Sciatic nerve (tissue), 2 donors: ENCODE measurements around the gene NTN4. TPM values are rescaled to one million over a fixed set of nuclear protein-coding genes. Genes with fewer than 3 reads are reported as not detected.
"Not testable (repeated sequence)": the region's sequence is repeated elsewhere in the genome, so short reads cannot be mapped to it uniquely, and the experiment has no call there.

ENCODE experiments used
- ATAC-seq: fragments of 200-7000 bp; cut with Tn5 transposase; one replicate; pipeline ENCODE4 v1.9.1; 2020; ENCODE audit warnings: mild to moderate bottlenecking, moderate library complexity
- DNase-seq: peaks from one replicate; pipeline ENCODE4 v3.0.0-alpha.2; 2020; ENCODE audit warnings: low spot score
- intact Hi-C: fragments of 100-400 bp; cut with DNase I; formaldehyde crosslinking; loops from one replicate; pipeline ENCODE4 v1.14.2; 2022
- total RNA-seq: library from RNA; stranded (reverse); fragmentation: NEBNext Ultra II Directional; extraction: Animal tissue kit (Norgen Biotek cat#: 25700); gene quantifications from one replicate; pipeline ENCODE4 v1.2.1, GENCODE V29; 2021
- donor health status: DM: no; HTN: no; CAD: no.
- donor health status: DM: no; HTN: no; CAD: no.

Gene NTN4
- total RNA-seq, 1 donor from 2014 or later, result 40.3 TPM

DNA sequence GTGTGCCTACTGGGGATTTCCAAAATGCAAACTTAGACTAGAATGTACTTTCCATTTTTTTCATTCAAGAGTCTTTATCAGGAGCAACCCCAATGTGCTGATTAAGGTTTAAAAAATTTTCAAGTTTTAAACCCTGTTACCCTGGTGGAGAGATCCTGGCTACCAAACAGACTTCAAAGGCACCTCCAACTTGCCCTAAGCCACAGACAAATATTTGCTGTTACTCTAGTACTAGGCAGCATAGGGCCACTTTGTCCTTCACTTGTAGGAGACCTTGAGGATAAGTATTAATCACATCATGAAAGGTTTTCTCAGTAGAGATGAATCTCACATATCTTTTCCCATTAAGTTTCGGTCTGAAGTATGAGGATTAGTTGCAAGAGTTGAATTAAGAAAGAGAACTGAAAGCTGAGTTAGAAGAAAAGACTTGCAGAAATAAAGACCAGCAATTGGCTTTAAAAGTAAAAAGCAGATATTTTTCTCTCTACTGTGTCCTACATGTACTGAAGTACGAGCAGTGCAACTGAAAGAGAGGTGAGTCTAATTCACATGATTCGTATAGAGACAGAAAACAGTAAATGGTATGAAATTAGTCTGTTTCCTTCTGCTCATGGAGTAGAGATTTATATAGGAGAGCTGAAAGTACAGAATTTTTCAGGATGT, 28.3 kb downstream of the NTN4 start:
- no peak for ATAC-seq
- intact Hi-C loops, result no loop called here
- DNase-seq, result no peak

DNA sequence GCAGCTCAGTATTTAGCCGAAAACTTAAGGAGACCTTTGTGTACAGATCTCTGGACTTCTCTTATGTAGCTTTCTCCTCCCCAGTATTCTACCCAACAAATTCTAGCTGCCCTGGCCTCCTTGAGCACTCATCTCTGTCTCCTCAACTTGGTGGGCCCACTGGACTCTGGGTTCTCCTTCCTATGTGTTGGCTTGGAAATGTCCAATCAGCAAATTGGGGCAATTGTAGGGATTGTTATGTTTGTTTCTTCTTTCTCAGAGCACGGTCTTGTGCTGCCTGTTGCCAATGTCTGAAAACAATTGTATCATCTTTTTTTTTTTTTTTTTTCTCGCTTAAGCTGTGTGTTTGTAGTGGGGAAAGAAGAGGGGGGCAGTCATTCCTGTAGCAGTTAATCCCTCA, 30.2 kb downstream of the NTN4 start:
- no peak for ATAC-seq
- no peak for DNase-seq
- intact Hi-C loops, result no loop called here

DNA sequence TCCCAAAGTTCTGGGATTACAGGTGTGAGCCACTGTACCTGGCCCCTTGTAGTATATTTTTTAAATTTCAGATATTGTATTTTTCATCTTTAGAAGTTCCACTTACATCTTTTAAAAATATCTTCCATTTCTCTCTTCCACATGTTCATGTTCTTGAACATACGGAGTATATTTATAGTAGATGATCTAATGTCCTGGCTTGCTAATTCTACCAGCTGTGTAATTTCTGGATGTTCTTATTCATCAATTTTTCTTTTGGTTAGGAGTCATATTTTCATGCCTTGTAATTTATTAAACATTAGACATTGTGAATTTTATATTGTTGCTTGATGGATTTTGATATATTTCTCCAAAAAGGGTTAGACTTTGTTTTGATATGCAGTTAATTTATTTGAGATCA, 30.8 kb downstream of the NTN4 start:
- DNase-seq (no peak), ATAC-seq (no peak)
- intact Hi-C loops, result no loop called here

DNA sequence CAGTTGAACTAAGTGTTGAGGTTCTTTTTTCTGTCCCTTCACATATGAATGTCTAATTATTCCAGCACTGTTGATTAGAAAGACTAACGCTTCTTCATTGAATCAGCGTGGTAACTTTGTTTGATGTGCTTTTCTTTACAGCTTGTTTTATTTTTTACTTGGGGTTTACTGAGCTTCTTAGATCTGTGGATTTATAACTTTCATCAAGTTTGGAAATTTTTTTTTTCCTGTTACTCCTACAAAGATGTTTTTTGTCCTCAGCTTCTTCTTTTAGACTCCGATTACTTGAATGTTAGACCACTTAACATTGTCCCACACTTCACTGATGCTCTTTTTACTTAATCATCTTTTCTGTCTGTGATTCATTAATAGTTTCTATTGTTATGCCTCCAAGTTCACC, 31.5 kb downstream of the NTN4 start:
- DNase-seq, result no peak
- ATAC-seq, result no peak
- intact Hi-C loops, result no loop called here

DNA sequence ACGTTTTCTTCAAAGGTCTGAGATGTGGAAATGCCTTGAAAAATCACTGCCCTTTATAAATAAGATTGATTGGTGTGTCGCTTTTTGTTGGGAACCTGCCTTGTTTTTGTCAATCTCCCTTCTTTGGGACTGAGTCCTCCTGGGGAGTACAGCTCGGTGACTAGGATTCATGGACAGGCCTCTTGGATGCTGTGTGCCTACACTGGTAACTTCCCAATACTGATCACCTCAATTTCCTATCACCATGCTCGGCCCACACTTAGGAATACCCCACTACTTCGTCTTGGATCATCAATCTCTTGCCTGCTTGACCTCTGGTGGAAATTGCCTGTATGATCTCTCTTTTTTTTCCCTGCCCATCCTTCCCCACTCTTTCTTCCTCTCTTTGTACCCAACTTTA, 34.2 kb downstream of the NTN4 start:
- intact Hi-C loops, result no loop called here

DNA sequence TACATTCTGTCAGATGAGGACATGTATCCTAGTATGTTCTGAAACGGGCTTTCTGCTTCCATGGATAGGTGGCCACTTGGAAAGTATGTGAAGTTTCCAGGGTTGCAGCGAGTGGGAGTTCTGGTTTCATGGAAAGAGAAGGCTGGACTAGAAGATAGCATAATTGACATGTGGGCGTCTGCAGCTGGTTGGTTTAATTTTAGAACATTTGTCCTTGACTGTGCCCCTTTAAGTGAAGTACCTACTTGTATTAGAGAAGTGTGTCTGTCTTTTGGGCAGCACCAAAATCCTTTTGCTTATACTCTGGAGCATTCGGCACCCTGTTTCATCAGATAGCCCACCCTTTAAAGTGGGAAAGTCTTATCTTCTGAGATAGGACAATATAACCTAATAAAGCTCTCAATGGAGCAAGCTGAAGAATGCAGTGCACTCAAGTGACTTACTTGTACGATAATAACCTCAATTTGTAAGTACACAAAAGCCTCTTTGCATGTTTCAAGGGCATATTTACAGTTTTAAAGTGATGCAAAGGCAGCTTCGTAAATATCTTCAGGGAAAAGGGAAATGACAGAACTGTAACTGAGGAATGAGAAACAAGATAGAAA, 35.2 kb downstream of the NTN4 start:
- DNase-seq (no peak), ATAC-seq (peak; percentile 77)
- intact Hi-C loops, result no loop called here

More for the DNA sequence above, 34.2 kb downstream of the NTN4 start:
- no peak for DNase-seq
- no peak for ATAC-seq

DNA sequence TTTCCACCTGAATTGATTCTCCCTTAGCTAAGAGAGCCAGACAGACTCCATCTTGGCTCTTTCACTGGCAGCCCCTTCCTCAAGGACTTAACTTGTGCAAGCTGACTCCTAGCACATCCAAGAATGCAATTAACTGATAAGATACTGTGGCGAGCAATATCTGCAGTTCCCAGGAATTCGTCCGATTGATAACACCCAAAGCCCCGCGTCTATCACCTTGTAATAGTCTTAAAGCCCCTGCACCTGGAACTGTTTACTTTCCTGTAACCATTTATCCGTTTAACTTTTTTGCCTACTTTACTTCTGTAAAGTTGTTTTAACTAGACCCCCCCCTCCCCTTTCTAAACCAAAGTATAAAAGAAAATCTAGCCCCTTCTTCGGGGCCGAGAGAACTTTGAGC, 44.5 kb downstream of the NTN4 start:
- intact Hi-C loops, ATAC-seq, DNase-seq: not testable (repeated sequence)

DNA sequence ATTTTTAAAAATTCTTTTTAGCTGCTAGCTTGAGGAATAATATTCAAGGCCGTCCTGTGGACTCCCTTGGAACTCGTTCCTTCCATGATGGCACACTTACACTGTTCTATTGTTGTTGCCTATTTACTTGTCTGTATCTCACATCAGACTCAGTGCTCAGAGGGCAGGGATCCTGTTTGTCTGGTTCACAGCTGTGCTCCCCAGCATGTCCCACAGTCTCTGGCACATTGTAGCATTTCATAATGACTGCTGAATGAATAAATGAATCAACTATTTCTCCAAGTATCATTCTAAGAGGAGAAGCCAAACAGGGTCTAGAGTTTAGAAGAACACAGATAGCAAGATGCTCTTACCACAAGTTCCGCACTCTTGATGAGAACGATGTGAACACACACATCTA, 48.0 kb downstream of the NTN4 start:
- peak; percentile 52 for ATAC-seq
- intact Hi-C loops, result no loop called here
- DNase-seq, result no peak

DNA sequence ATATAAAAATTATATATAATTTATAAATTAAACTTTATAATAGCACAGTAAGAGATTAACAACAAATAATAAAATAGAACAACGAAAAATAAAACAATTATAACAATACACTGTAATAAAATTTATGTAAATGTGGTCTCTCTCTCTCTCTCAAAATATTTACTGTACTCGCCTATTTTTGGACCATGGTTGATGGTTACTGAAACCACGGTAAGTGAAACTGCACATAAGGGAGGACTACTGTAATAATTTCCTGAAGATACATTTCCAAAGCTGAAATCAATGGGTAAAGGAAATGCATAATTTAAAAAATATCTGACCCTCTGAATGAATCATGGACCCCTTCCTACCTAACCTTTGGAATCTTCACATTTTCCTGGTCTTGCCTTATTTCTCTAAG, 48.9 kb downstream of the NTN4 start:
- ATAC-seq (no peak), DNase-seq (no peak)
- intact Hi-C loops, result no loop called here

DNA sequence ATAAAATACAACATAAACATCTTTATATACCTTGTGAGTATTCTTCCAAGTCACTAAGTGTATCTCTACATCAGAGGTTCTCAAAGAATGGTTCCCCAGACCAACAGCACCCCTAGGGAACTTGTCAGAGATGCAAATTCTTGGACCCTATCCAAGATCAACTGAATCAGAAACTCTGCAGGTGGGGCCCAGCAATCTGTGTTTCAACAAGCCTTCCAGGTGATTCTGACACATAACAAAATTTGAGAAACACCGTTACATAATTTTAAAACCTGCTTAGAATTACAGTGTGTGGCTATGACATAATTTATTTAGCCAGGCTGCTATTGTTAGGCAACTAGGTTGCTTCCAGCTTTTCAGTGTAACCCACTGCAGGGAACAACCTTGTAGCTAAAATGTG, 49.8 kb downstream of the NTN4 start:
- ATAC-seq, result no peak
- intact Hi-C loops, result no loop called here
- DNase-seq, result no peak

DNA sequence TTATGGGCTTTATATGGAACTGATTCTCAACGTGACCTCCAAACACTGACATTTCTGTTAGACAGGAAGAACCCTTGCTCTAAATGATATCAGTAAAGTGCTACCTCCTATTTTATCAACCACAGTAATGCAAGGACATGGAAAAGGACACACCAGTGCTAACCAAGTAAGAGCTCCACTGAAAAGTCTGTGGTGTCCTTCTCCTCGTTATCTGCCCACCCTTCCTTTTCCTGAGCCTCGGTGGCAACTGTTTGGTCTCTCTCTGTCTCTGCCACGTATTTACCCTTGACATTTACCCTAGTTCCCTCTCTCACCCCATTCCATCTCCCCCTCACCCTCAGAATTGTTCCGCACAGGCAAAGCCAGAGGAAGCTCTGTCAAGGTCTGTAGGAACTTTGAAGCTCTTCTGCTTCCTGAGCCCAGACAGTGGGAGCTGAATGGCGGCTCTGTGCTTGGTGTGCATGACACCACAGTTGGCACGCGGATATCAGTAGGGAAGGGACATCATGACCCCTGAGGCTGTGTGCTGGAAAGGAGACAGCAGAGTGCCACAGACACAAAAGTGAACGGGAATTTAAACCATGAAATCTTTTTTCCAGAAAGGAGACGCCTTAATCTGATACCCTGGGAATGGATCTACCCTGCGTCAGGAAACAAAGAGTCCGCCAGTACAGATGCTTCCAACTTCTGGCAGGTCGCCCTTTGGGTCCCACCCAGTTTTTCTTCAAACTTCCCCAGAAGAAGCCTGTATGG, 50.8 kb downstream of the NTN4 start:
- ATAC-seq (peak; percentile 87), DNase-seq (peak; percentile 78)
- intact Hi-C loops, result no loop called here

DNA sequence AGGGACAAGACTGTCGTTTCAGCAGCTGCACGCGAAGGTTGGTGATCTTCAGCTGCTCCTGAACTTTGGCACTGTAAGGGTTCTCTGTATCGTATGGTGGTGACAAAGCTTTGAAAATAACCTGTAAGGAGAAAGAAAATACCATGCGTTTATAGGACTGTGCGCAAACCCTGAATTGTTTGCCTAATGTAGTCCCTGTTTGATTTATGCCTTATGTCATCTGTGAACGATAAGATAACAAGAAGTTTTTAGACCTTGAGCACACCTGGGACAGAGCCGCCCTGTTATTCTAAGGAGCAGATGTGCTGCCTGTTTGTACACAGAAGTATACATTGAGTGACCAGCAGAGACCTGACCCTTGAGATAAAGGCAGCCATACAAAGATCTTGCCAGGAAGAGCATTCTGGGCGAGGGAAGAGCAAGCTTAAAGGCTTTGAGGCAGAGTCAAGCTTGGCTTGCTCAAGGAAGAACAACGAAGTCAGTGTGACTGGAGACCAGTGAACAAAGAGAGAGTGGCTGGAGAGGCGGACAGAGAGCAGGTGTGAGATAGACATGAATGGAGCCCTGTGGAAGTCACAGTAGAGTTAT, 52.4 kb downstream of the NTN4 start:
- intact Hi-C loops, result no loop called here
- no peak for ATAC-seq

DNA sequence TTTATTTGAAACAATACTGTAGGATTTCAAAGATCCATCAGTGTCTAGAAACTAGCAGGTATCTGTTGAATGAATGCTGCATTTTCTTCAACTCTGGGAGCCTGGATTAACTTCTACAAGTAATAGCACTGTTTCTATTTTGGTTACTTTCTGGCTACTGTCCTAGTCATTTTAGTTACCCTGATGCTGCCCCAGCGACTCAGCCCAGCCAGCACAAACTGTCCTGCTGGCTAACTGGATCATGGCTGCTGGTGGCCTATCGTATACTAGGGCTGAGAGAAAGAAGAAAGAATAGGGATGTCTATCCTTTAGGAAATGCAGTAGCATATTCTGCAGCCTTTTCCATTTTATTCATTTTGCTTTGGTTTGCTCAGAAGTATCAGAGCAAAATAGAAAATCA, 53.9 kb downstream of the NTN4 start:
- ATAC-seq (no peak), DNase-seq (no peak)
- intact Hi-C loops, result no loop called here

More for the DNA sequence above, 52.4 kb downstream of the NTN4 start:
- DNase-seq, result no peak

DNA sequence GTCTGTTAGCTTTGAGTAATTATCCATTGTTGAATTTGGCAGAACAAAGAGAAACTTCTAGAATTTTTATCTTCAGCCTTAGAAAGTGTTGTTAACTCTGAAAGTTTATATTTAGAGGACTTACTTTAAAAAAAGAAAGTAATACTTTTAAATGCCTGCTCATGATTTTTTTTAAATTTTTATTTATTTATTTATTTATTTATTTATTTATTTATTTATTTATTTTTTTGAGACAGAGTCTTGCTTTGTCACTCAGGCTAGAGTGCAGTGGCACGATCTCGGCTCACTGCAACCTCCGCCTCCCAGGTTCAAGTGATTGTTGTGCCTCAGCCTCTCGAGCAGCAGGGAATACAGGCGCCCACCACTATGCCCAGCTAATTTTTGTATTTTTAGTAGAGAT, 54.8 kb downstream of the NTN4 start:
- DNase-seq, intact Hi-C loops, ATAC-seq: not testable (repeated sequence)

DNA sequence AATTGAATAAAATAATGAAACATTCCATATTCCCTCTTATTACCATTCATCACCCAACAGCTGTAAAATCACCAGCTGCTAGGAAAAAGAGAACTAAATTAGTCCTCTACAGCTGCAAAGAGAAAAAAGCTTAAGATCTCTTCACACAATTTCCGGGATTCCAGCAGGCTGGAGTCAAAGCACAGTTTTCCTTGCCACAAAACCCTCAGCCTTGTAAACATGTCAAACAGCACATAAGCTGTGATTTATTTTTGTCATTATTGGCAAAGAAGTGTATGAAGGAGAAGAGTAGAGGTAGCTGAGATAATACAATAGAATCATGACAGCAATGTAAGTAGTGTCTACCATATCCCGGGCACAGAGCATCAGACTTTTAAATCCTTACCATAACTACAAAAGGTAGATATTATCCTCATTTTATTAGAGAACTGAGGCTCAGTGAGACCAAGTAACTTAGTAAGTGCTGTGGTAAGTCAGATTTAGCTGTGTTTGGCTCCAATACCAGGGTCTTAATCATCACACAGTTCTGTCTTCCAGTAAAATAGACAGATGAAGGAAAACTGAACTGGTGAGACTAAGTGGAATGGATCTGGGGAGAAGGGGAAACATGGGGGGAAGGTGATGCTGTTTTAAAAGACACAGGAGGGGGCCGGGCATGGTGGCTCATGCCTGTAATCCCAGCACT, 57.3 kb downstream of the NTN4 start:
- ATAC-seq, result peak; percentile 75
- intact Hi-C loops, result no loop called here
- no peak for DNase-seq

DNA sequence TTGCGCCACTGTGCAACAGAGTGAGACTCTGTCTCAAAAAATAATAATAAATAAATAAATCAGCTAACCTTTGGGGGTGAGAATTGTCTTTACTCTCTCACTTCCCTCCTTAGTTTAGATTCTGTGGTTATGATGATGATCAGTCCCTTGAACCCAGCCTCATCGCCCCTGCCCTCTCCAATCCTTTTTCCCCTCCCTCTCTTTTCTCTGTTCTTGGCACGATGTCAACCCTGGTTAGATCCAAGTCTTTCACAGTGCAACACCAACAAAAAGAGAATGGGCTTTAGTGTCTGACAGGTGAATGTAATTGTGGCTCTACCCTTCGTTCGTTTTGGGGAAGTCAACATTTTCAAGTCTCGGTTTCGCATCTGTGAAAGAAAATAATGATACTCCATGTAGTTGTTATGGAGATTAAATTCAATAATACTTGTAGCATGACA, 59.0 kb downstream of the NTN4 start:
- ATAC-seq (no peak), DNase-seq (no peak)
- intact Hi-C loops, result no loop called here

DNA sequence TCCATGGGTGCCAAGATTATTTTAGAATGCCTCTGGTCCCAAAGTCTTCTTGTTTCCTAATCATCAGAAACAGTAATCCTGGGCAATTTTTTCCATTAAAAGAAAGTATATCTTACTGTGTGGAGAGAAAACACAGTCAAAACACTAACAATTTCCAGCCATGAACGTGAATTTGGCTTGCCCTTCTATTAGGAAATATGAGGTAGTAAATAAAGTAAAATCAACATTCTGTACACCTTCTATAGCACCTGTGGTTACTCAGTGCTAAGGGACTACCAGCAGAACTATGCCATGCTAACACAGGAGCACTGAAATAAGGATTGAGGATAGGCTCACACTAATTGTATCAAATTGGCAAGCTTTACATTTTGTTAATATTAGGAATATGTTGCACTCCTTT, 60.1 kb downstream of the NTN4 start:
- ATAC-seq, result no peak
- intact Hi-C loops, result no loop called here

DNA sequence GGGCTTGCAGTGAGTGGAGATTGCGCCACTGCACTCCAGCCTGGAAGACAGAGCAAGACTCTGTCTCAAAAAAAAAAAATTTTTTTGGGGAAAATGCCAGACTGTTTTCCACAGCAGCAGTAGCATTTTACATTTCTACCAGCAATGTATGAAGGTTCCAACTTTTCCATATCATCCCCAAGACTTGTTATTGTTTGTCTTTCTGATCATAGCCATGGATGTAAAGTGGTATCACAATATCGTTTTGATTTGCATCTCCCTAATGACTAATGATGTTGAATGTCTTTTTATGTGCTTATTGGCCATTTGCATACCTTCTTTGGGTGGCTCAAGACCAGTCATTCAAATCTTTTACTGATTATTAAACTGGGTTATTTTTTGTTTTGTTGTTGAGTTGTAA, 63.7 kb downstream of the NTN4 start:
- intact Hi-C loops, result no loop called here
- no peak for ATAC-seq
- no peak for DNase-seq

More for the DNA sequence above, 60.1 kb downstream of the NTN4 start:
- no peak for DNase-seq

DNA sequence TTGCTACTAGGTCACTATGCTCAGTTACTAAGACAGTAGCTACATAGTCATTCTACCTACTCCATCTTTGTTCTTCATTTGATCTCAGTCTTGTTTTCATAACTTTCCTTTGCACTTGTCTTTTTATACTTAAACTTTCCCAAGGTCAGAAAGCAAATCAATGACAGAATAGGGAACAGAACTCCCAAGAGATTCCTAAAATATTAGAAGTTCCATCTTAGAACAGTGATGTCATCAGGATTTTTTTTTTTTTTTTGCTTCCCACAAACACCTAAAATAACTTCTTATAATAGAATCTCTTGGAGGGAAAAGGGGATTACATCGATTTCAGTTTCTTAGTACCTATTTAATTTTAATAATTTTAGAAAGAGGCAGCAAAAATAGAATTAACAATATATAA, 65.8 kb downstream of the NTN4 start:
- ATAC-seq, result no peak
- intact Hi-C loops, result loop anchor here (5.0 kb wide), 1 partner anchor 1838 kb away; no protein-coding TSS in a partner anchor

More for the DNA sequence above, 65.8 kb downstream of the NTN4 start:
- DNase-seq, result no peak
